ENCODE measurements around the gene TGFBI.
A peak's percentile ranks its signal among the peaks of the same experiment; 100 is the strongest.

The TGFBI gene

DNA sequence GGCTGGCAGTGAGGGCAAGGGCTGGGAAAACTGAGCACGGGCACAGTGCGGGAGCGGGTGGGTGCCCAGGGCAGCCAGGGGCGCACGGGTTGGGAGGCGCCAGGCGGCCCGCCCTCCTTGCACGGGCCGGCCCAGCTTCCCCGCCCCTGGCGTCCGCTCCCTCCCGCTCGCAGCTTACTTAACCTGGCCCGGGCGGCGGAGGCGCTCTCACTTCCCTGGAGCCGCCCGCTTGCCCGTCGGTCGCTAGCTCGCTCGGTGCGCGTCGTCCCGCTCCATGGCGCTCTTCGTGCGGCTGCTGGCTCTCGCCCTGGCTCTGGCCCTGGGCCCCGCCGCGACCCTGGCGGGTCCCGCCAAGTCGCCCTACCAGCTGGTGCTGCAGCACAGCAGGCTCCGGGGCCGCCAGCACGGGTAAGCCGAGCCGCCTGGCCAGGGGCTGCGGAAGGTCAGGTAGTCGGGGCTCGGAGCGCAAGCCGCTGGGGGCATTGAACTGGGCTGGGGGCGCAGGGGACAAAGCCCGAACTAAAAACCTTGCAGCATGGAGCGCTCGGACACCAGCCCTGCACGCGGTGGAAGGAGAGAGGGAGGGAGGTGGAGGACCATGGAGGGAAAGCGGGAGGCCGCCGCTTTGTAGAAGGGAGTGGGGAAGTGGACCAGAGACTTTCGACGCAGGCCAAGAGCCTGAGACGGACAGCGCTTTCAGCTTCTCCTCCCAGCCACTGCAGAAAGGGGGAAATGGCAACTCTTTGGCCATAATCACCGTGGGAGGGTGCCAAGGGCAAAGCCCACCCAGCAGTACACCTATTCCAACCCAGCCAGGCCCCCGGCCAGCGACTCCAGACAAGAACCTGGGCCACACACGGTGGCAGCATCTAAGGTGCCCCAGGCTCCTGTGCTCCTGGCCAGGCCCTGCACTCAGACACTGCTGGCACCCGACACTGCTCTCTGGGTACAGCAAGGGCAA lies at the start of gene TGFBI:
Gene TGFBI (plus strand): TSS at position 207 of the 961 bp plus-strand sequence. CDS start 68 bp downstream, at position 275.
- peak; percentile 87 for DNase-seq (ENCODE audit: low spot score)

DNA sequence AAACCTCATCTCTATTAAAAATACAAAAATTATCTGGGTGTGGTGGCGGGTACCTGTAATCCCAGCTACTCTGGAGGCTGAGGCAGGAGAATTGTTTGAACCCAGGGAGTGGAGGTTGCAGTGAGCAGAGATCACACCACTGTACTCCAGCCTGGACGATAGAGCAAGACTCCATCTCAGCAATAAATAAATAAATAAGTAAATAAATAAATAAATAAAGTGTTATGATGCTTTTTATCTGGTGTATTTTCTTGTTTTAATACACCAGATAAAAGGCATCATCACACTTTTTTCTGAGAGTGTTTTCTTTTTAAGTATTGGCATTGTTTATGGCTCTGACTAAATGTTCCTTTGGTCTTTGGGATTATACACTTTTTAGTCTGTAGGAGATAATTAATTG lies 49.8 kb upstream of the TGFBI start:
- DNase-seq (ENCODE audit: low spot score): no peak

DNA sequence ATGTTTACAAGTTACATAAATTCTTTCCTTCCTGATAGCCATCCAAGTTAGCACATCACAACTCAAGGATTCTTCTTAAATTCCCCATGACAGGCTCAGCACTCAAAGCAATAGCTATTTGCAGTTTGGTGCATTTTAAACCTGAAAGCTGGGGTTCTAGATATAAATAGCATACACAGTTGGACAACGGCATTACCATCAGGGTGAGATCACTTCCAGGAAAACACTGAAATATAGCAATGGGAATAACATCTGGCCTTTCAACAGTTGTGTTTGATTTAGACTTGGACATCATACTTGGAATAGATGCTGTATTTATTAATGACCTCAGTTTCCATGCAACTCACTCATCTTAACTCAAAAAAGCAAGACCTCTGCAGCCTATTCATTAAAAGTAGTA lies 49.3 kb upstream of the TGFBI start:
- DNase-seq (ENCODE audit: low spot score): peak; percentile 60

- DNase-seq (ENCODE audit: low spot score): no peak
These were observed 48.2 kb upstream of the TGFBI start for GRCh38 chr5:135980620-135981019.

GRCh38 chr5:135985951-135986350 lies 42.8 kb upstream of the TGFBI start:
- no peak for DNase-seq (ENCODE audit: low spot score)

GRCh38 chr5:135986401-135986800 lies 42.4 kb upstream of the TGFBI start:
- DNase-seq (ENCODE audit: low spot score): no peak

GRCh38 chr5:135986891-135987401 lies 41.8 kb upstream of the TGFBI start:
- peak; percentile 25 for DNase-seq (ENCODE audit: low spot score)

DNA sequence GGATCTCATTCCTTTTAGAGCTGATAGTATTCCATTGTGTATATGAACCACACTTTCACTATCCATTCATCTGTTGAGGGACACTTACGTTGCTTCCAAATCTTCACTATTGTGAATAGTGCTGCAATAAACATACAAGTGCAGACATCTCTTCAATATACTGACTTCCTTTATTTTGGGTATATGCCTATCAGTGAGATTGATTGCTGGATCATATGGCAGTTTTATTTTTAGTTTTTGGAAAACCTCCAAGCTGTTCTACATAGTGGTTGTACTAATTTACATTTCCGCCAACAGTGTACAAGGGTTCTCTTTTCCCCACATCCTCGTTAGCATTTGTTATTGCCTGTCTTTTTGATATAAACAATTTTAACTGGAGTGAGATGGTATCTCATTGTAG lies 40.2 kb upstream of the TGFBI start:
- DNase-seq (ENCODE audit: low spot score): no peak

- DNase-seq (ENCODE audit: low spot score): no peak
These were observed 39.1 kb upstream of the TGFBI start for GRCh38 chr5:135989686-135990085.

- DNase-seq (ENCODE audit: low spot score): no peak
These were observed 38.1 kb upstream of the TGFBI start for GRCh38 chr5:135990528-135991255.

DNA sequence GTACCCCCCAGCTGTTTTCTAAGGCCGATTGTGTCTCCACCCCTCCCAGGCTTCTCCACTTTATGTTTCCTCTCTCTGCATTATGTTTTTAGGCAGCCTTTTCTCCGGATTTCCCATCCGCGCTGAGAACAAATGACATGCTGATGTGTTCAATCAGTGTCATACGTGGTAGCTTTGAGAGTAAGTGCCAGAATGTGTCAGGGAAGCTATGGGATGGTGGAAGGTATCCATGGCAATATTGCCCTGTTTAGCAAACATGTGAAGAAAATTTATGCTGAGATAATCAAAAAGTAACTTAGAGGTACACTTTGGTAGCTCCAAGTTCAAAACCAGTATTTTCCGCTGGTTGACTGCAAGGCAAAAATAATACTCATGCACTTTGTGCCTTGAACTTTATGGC lies 37.4 kb upstream of the TGFBI start:
- DNase-seq (ENCODE audit: low spot score): no peak

- DNase-seq (ENCODE audit: low spot score): no peak
These were observed 35.4 kb upstream of the TGFBI start for GRCh38 chr5:135993335-135993879.

DNA sequence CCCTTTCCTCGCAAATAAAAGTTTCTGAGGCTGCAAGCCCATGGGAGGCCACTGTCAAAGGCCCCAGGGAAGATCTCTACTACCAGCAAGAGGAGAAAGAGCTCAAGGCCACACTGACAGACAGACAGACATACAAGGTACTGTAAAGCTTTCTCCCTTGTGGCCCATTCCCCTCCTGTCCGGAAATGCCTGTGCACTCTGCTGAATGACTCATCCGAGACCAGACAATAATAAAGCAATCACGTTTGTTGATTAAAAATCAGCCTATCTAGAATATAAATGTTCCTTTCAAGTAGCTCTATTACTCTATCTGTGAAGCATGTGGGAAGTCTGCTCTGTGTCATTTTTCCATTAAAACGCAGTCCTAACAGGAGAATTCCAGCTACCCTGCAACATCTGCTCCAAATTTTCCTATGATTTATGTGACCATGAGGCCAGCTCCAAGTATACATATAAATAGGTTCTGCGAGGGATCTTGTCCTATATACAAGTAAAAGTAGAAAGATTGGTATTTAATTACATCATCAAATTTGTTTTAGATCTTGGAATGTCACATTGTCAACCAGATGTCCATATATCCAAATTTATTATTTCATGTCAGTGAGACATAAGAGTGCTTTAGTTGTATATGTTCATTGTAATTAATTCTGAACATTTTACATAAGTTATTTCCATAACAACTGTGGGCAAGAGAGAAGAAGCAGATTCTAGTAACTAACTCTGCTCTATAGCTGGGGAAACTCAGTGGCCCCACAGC lies 34.7 kb upstream of the TGFBI start:
- peak; percentile 33 for DNase-seq (ENCODE audit: low spot score)

GRCh38 chr5:135995976-135996375 lies 32.8 kb upstream of the TGFBI start:
- no peak for DNase-seq (ENCODE audit: low spot score)

- DNase-seq (ENCODE audit: low spot score): peak; percentile 56
These were observed 32.2 kb upstream of the TGFBI start for GRCh38 chr5:135996611-135997010.

DNA sequence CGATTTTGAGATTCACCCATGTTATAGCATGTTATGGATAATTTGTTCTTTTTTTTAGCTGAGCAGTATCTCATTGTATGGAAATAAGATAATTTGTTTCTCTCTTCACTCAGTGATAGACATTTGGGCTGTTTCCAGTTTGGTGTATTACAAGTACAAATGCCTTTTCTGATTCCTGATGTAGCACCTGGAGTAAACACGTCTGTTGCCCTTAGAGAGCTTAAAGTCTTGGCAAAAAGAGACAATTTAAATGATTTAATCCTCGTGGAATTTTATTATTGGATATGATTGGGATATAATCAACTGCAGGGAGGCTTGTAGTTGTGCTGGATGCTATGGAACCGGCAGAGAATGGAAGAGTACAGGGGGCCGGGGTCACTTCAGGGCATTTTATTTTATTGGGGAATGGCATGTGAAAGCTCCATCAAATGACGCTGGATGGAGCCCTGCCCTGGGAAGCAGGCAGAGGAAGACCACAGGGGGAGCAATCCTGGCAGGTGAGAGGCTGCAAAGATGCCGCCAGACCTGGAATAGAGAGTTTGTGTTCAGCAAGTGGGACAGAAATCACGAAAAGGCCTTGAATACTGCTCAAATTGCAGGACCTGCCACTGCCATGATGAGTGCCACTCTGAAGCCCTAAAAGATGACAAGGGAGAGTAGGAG lies 31.0 kb upstream of the TGFBI start:
- no peak for DNase-seq (ENCODE audit: low spot score)

DNA sequence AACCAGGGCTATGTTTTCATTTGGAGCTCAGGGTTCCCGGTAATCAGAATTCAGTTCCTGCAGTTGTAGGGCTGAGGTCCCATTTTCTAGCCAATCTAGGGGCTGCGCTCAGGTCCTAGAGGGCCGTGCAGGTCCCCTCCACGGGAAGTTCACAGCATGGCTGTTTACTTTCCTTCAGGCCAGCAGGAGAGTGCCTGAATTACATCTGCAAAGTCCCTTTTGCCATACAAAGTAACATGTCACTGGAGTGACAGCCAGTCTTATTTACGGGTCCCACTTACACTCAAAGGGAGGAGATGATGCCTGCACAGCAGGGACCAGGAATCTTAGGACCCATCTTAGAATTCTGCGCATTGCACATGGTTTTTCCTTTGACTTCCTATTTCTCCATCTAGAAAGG lies 29.9 kb upstream of the TGFBI start:
- DNase-seq (ENCODE audit: low spot score): no peak

GRCh38 chr5:135999406-136000139 lies 29.2 kb upstream of the TGFBI start:
- DNase-seq (ENCODE audit: low spot score): no peak

DNA sequence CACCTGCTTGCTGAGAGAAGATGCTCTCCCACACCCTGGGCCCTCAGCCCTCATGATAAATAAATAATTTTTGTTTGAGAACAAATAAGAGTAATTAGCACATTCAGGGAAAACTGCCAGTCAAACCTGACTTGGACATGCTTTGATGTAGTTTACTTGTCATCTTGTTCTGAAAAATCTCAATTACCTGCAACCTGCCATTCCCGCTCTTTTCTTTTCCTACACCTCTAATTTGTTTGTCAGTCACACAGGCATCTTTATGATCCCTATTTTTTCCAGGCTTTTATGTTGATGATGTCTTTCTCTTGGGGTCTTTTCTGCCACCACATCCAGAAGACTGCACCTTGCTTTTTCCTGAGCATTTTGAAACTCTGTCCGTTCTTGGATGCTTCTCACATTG lies 28.6 kb upstream of the TGFBI start:
- no peak for DNase-seq (ENCODE audit: low spot score)

- DNase-seq (ENCODE audit: low spot score): no peak
These were observed 27.9 kb upstream of the TGFBI start for GRCh38 chr5:136000932-136001331.

Measured in AG08396 (cell line).